Measurements from ENCODE around the gene EFHC2. TPM values are rescaled to one million over a fixed set of nuclear protein-coding genes. Genes with fewer than 3 reads are reported as not detected.

The EFHC2 gene
- total and polyA plus RNA-seq, 10 of the 15 experiments (the other 5 are each of a cell fraction or from before 2014, with no cell fraction given): 0.56 TPM; not detected in 9

DNA sequence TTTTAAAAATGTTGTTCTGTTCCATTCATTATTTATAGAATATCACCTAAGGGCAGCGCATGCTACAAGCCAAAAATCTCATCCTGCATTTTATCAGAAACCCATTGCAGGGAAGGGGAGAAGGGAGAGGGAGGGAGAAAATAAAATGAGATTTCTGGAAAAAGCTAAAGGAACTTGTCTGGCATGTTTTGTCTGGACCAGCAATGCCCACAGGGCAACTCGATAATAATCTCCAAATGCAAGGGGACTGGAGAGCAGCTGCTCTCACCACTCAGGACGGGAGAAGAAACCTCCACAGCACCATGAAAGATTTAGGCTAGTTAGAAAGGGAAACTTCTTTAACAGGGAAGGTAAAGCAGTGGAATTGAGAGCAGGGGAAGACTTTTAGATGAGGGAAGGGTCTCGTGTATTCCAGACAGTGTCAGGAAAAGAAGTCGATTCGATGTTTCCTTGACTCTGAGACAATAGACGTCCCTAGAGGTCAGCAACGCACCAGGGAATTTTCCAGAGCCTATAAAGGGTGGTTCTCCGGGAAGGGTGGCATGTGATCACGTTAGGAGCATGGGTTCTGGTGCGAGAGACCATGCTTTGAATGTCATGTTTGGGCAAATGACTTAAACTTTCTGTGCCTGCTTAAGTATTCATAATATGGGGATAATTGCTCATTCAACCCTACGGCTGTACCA, 238.1 kb downstream of the EFHC2 start:
- RAD21 ChIA-PET (ENCODE audit: unreplicated experiment): no interaction called here
- no TSS peak for BruUV-seq (replicated peaks)
- CTCF ChIA-PET: no interaction called here
- Histone ChIP-seq H3K4me3 (no peak overlapping the region), H3K27me3 (replicated peaks in 1 of 2; ENCODE audit: control insufficient read depth in 2 of 2, insufficient read depth in 2 of 2, low read length in 1 of 2) (no peaks in the 10 kb centered on the region), H3K27ac (ENCODE audit: control insufficient read depth, insufficient read depth) (no peak overlapping the region), H3K9ac (ENCODE audit: control insufficient read depth, insufficient read depth, low read length) (no peak overlapping the region), H3K79me2 (ENCODE audit: control insufficient read depth, insufficient read depth, low read length) (no peaks in the 10 kb centered on the region), H3K9me3 (replicated peaks; ENCODE audit: control insufficient read depth, insufficient read depth, low read length) (no peaks in the 10 kb centered on the region), H2AFZ (ENCODE audit: control insufficient read depth, low read depth, low read length) (no peak overlapping the region), H3K36me3 (ENCODE audit: control insufficient read depth in 2 of 2, insufficient read depth in 2 of 2, low read length in 1 of 2) (no peaks in the 10 kb centered on the region), H3K4me2 (ENCODE audit: control insufficient read depth, insufficient read depth) (no peak overlapping the region), H3K4me1 (ENCODE audit: control insufficient read depth, insufficient read depth, low read length) (no peaks in the 10 kb centered on the region), H4K20me1 (ENCODE audit: control insufficient read depth, insufficient read depth) (no peaks in the 10 kb centered on the region)
- ATAC-seq (no peak), DNase-seq (ENCODE audit: low read depth, low spot score) (no peak), FAIRE-seq (no peak)
- POLR2A ChIA-PET: no interaction called here
- SMC1A ChIA-PET (ENCODE audit: uncharacterized antibody, unreplicated experiment): no interaction called here
- WGBS (ENCODE audit: insufficient coverage, insufficient replicate concordance, low lambda C conversion rate, missing lambda C conversion rate): 6% methylated on average over 12 of the region's 12 CpGs
- intact Hi-C loops (cut with micrococcal nuclease; ENCODE audit: unreplicated experiment): no loop called here
- in situ Hi-C loops (cut with MboI): no loop called here
- no peak for TF ChIP-seq CEBPB (IDR thresholded peaks at IDR 0.05; ENCODE audit: borderline replicate concordance in 1 of 2, low read depth in 2 of 2, low read length in 2 of 2)
- TF ChIP-seq MTA3 (IDR thresholded peaks at IDR 0.05; ENCODE audit: borderline replicate concordance, low read length): no peak
- no peak for TF ChIP-seq SMAD1 (IDR thresholded peaks at IDR 0.05; ENCODE audit: low read depth, partially characterized antibody)
- no peak for TF ChIP-seq MXI1 (IDR thresholded peaks at IDR 0.05; ENCODE audit: low read depth, low read length)
- no peak for TF ChIP-seq POU2F2 (IDR thresholded peaks at IDR 0.05; ENCODE audit: borderline replicate concordance, low read depth, low read length)
- no peak for TF ChIP-seq CBX3 (IDR thresholded peaks at IDR 0.05; ENCODE audit: borderline replicate concordance, low read depth)
- no peak for TF ChIP-seq USF1 (IDR thresholded peaks at IDR 0.05; ENCODE audit: borderline replicate concordance, extremely low read length, insufficient read depth, low read depth, low read length)
- TF ChIP-seq REST (IDR thresholded peaks at IDR 0.05; ENCODE audit: low read depth, low read length): no peak
- TF ChIP-seq SIN3A (IDR thresholded peaks at IDR 0.05; ENCODE audit: low read depth, low read length): no peak
- no peak for TF ChIP-seq RELA (IDR thresholded peaks at IDR 0.05; ENCODE audit: borderline replicate concordance, partially characterized antibody)
- no peak for TF ChIP-seq BCL11A (IDR thresholded peaks at IDR 0.05; ENCODE audit: low read depth, low read length)
- no peak for TF ChIP-seq CHD4 (IDR thresholded peaks at IDR 0.05)
- no peak for TF ChIP-seq E2F8 (IDR thresholded peaks at IDR 0.05; ENCODE audit: low read depth, partially characterized antibody)
- TF ChIP-seq CREB1 (IDR thresholded peaks at IDR 0.05; ENCODE audit: low read depth): no peak
- no peak for TF ChIP-seq KLF5 (IDR thresholded peaks at IDR 0.05; ENCODE audit: partially characterized antibody)

Measured in GM12878 (cell line).